ENCODE measurements around the gene SH2D1B. TPM values are rescaled to one million over a fixed set of nuclear protein-coding genes. Genes with fewer than 3 reads are reported as not detected.
"Not testable (repeated sequence)": the region's sequence is repeated elsewhere in the genome, so short reads cannot be mapped to it uniquely, and the experiment has no call there.

Gene SH2D1B
- total and polyA plus RNA-seq, 9 of the 15 experiments (the other 6 are each of a cell fraction or from before 2014, with no cell fraction given) = 5.6 to 19.6 (median 9.7) TPM

- peaks cover 0 to 4% of the 10 kb centered on the region in 2 experiments; a peak in 2 of 5 replicates for H3K4me1 ChIP-seq (replicated peaks in 1 of 2; ENCODE audit: control insufficient read depth in 2 of 2, insufficient read depth in 2 of 2, low read length in 2 of 2)
- WGBS (ENCODE audit: insufficient coverage, low coverage, missing lambda C conversion rate) = 54% methylated on average over 4 of the region's 4 CpGs
- ATAC-seq (peak; percentile 54; the same call in 2 of the 3 replicates), FAIRE-seq (no peak), DNase-seq (ENCODE audit: extremely low read depth in 1 of 4, low spot score in 3 of 4) (no peak)
- no peak overlapping the region for H3K27ac ChIP-seq (ENCODE audit: extremely low read depth, low read depth, low read length)
- TF ChIP-seq KDM1A (IDR thresholded peaks at IDR 0.05) = 0 out of 4 replicates have a peak, but pooled peaks of 1 of the 2 experiments have one; percentile 35
- TF ChIP-seq, protein P1, sequence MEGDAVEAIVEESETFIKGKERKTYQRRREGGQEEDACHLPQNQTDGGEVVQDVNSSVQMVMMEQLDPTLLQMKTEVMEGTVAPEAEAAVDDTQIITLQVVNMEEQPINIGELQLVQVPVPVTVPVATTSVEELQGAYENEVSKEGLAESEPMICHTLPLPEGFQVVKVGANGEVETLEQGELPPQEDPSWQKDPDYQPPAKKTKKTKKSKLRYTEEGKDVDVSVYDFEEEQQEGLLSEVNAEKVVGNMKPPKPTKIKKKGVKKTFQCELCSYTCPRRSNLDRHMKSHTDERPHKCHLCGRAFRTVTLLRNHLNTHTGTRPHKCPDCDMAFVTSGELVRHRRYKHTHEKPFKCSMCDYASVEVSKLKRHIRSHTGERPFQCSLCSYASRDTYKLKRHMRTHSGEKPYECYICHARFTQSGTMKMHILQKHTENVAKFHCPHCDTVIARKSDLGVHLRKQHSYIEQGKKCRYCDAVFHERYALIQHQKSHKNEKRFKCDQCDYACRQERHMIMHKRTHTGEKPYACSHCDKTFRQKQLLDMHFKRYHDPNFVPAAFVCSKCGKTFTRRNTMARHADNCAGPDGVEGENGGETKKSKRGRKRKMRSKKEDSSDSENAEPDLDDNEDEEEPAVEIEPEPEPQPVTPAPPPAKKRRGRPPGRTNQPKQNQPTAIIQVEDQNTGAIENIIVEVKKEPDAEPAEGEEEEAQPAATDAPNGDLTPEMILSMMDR (IDR thresholded peaks at IDR 0.05 in 2 of 3, conservative IDR thresholded peaks at IDR 0.05 in 1 of 3; ENCODE audit: insufficient read depth in 2 of 3, low read depth in 1 of 3, low read length in 3 of 3) = peak in 1 of 3 experiments; percentile 15; a peak in 1 of 6 replicates
- TF ChIP-seq FOXJ2 (tag; IDR thresholded peaks at IDR 0.05) = no peak
- no peak for TF ChIP-seq SMAD4 (CRISPR knock-in tag; conservative IDR thresholded peaks at IDR 0.05)
- TF ChIP-seq, protein P2, sequence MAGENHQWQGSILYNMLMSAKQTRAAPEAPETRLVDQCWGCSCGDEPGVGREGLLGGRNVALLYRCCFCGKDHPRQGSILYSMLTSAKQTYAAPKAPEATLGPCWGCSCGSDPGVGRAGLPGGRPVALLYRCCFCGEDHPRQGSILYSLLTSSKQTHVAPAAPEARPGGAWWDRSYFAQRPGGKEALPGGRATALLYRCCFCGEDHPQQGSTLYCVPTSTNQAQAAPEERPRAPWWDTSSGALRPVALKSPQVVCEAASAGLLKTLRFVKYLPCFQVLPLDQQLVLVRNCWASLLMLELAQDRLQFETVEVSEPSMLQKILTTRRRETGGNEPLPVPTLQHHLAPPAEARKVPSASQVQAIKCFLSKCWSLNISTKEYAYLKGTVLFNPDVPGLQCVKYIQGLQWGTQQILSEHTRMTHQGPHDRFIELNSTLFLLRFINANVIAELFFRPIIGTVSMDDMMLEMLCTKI (IDR thresholded peaks at IDR 0.05; ENCODE audit: partially characterized antibody) = no peak
- H3K9me1 ChIP-seq (ENCODE audit: control insufficient read depth, insufficient read depth, low read length) = no peaks in the 10 kb centered on the region
- intact Hi-C loops (cut with micrococcal nuclease) (no loop called here), in situ Hi-C loops (cut with MboI) (no loop called here)
- no peaks in the 10 kb centered on the region for H4K20me1 ChIP-seq (replicated peaks; ENCODE audit: control insufficient read depth, insufficient read depth, low read length)
- ChIA-PET CTCF (ENCODE audit: low intra/inter-chr PET ratio) (no interaction called here), POLR2A (no interaction called here)
- no TSS peak for BruUV-seq (replicated peaks)
- no peak overlapping the region for H3K9ac ChIP-seq (ENCODE audit: insufficient read depth in 1 of 2, low read depth in 2 of 2, low read length in 2 of 2)
- H3K4me3 ChIP-seq = no peak overlapping the region
- no peaks in the 10 kb centered on the region for H3K27me3 ChIP-seq (ENCODE audit: control insufficient read depth in 2 of 2, insufficient read depth in 2 of 2, low read length in 2 of 2)
- H3K4me2 ChIP-seq (ENCODE audit: insufficient read depth, low read length) = no peak overlapping the region
- no peaks in the 10 kb centered on the region for H3K9me3 ChIP-seq (replicated peaks; ENCODE audit: control insufficient read depth, insufficient read depth, low read depth, low read length)
- no peaks in the 10 kb centered on the region for H3K36me3 ChIP-seq (ENCODE audit: control insufficient read depth, insufficient read depth, low read length)
- H3K79me2 ChIP-seq (ENCODE audit: control insufficient read depth, insufficient read depth, low read length) = no peaks in the 10 kb centered on the region
- H2AFZ ChIP-seq (ENCODE audit: low read depth, low read length) = no peak overlapping the region
Measured at GRCh38 chr1:162456323-162456722, 44.4 kb upstream of the SH2D1B start.

- H3K36me3 ChIP-seq (ENCODE audit: control insufficient read depth, insufficient read depth, low read length); POLR2A ChIA-PET; DNase-seq (ENCODE audit: extremely low read depth in 1 of 4, low spot score in 3 of 4); H3K9me3 ChIP-seq (replicated peaks; ENCODE audit: control insufficient read depth, insufficient read depth, low read depth, low read length); H2AFZ ChIP-seq (ENCODE audit: low read depth, low read length); H3K27me3 ChIP-seq (ENCODE audit: control insufficient read depth in 2 of 2, insufficient read depth in 2 of 2, low read length in 2 of 2); H3K4me3 ChIP-seq; FAIRE-seq; ATAC-seq; H4K20me1 ChIP-seq (replicated peaks; ENCODE audit: control insufficient read depth, insufficient read depth, low read length); H3K27ac ChIP-seq (ENCODE audit: extremely low read depth, low read depth, low read length); H3K4me2 ChIP-seq (ENCODE audit: insufficient read depth, low read length); H3K9ac ChIP-seq (ENCODE audit: insufficient read depth in 1 of 2, low read depth in 2 of 2, low read length in 2 of 2); in situ Hi-C loops (cut with MboI); H3K9me1 ChIP-seq (ENCODE audit: control insufficient read depth, insufficient read depth, low read length); H3K4me1 ChIP-seq (replicated peaks in 1 of 2; ENCODE audit: control insufficient read depth in 2 of 2, insufficient read depth in 2 of 2, low read length in 2 of 2); BruUV-seq (replicated peaks); CTCF ChIA-PET (ENCODE audit: low intra/inter-chr PET ratio); H3K79me2 ChIP-seq (ENCODE audit: control insufficient read depth, insufficient read depth, low read length); intact Hi-C loops (cut with micrococcal nuclease): not testable (repeated sequence)
- WGBS (ENCODE audit: insufficient coverage, low coverage, missing lambda C conversion rate) = 64% methylated on average over 1 of the region's 3 CpGs
Measured at GRCh38 chr1:162454361-162454760, 42.4 kb upstream of the SH2D1B start.
